Liver (tissue), 9 donors: ENCODE data around the gene UBE2L5. TPM values are rescaled to one million over a fixed set of nuclear protein-coding genes. Genes with fewer than 3 reads are reported as not detected.
"Not testable (repeated sequence)": the region's sequence is repeated elsewhere in the genome, so short reads cannot be mapped to it uniquely, and the experiment has no call there.

Source experiments
- DNase-seq: peaks from one replicate; pipeline ENCODE4 v3.0.0-alpha.2; 2017; ENCODE audit warnings: low spot score
- H3K27ac ChIP-seq, 2 donors: one replicate each; pipeline ENCODE4 v1.7.0; 2013; ENCODE audit warnings: inconsistent platforms in 2 of 2, low read length in 2 of 2, control low read depth in 1 of 2, low read depth in 1 of 2, mild to moderate bottlenecking in 1 of 2
- H3K27me3 ChIP-seq, 4 donors: one replicate each; pipeline versions ENCODE4 v1.6.1 to v1.7.0; 2013; ENCODE audit warnings: low read length in 3 of 4, inconsistent platforms in 1 of 4, mild to moderate bottlenecking in 1 of 4, moderate library complexity in 1 of 4; ENCODE audit not compliant: control insufficient read depth in 4 of 4, insufficient read depth in 4 of 4
- H3K36me3 ChIP-seq, 4 donors: one replicate each; pipeline versions ENCODE4 v1.6.1 to v1.7.0; 2013; ENCODE audit warnings: low read length in 3 of 4, mild to moderate bottlenecking in 3 of 4, low read depth in 1 of 4, moderate library complexity in 1 of 4; ENCODE audit not compliant: control insufficient read depth in 4 of 4, insufficient read depth in 3 of 4
- H3K4me1 ChIP-seq, 4 donors: one replicate each; pipeline versions ENCODE4 v1.6.1 to v1.7.0; 2013; ENCODE audit warnings: low read length in 3 of 4, mild to moderate bottlenecking in 3 of 4, moderate library complexity in 1 of 4; ENCODE audit not compliant: control insufficient read depth in 4 of 4, insufficient read depth in 4 of 4
- H3K4me3 ChIP-seq, 3 donors: one replicate each; pipeline versions ENCODE4 v1.6.1 to v1.7.0; 2013; ENCODE audit warnings: low read length in 3 of 3, control low read depth in 1 of 3, low read depth in 1 of 3, mild to moderate bottlenecking in 1 of 3
- H3K9ac ChIP-seq, 2 donors: one replicate each; pipeline ENCODE4 v1.7.0; 2013; ENCODE audit warnings: low read length in 2 of 2, mild to moderate bottlenecking in 2 of 2, moderate library complexity in 2 of 2, control low read depth in 1 of 2, low read depth in 1 of 2
- H3K9me3 ChIP-seq, 4 donors: one replicate each; pipeline versions ENCODE4 v1.6.1 to v1.7.0; 2013; ENCODE audit warnings: low read length in 3 of 4; ENCODE audit not compliant: control insufficient read depth in 4 of 4
- ATF3 ChIP-seq: IDR thresholded peaks from 2 replicates; pipeline ENCODE4 v1.6.1; 2016; ENCODE audit warnings: antibody characterized with exemption
- CTCF ChIP-seq: fragments of 150-350 bp; IDR thresholded peaks from 2 replicates; pipeline ENCODE4 v1.5.1; 2017; ENCODE audit warnings: improper control_type of control experiment, low read depth, low read length; ENCODE audit not compliant: missing input control
- FOXA1 ChIP-seq: IDR thresholded peaks from 2 replicates; pipeline ENCODE4 v1.6.1; 2016; ENCODE audit warnings: antibody characterized with exemption
- GABPA ChIP-seq, 2 donors: IDR thresholded peaks in 1 of 2; conservative IDR thresholded peaks in 1 of 2; 2 replicates each; pipeline ENCODE4 v1.6.1; 2016; ENCODE audit warnings: antibody characterized with exemption in 2 of 2, mild to moderate bottlenecking in 1 of 2, moderate library complexity in 1 of 2
- HNF4G ChIP-seq: IDR thresholded peaks from 2 replicates; pipeline ENCODE4 v1.6.1; 2016; ENCODE audit warnings: antibody characterized with exemption
- RAD21 ChIP-seq, 2 donors: IDR thresholded peaks; 2 replicates each; pipeline ENCODE4 v1.6.1; 2016; ENCODE audit warnings: antibody characterized with exemption in 2 of 2, mild to moderate bottlenecking in 2 of 2
- REST ChIP-seq: IDR thresholded peaks from 2 replicates; pipeline ENCODE4 v1.6.1; 2016; ENCODE audit warnings: antibody characterized with exemption, mild to moderate bottlenecking
- RXRA ChIP-seq, 2 donors: IDR thresholded peaks; 2 replicates each; pipeline ENCODE4 v1.6.1; 2017 to 2018; ENCODE audit warnings: antibody characterized with exemption in 2 of 2, mild to moderate bottlenecking in 1 of 2
- TAF1 ChIP-seq: conservative IDR thresholded peaks from 2 replicates; pipeline ENCODE4 v1.6.1; 2016; ENCODE audit warnings: antibody characterized with exemption, mild to moderate bottlenecking
- ZBTB33 ChIP-seq: IDR thresholded peaks from 2 replicates; pipeline ENCODE4 v1.6.1; 2016; ENCODE audit warnings: antibody characterized with exemption
- WGBS: extraction: QIAGEN DNeasy Blood & Tissue Kit; methylation state at CpG from one replicate; pipeline ENCODE4 v1.1.7; 2013; 5-methylcytosine and 5-hydroxymethylcytosine counted together
- polyA plus RNA-seq, 2 donors: library from polyadenylated mRNA; stranded (reverse) in 1 of 2; unstranded in 1 of 2; fragments of 200-250 nt in 1 of 2; fragments of >200 nt in 1 of 2; fragmentation: Nextera tagmentation in 1 of 2; extraction: Ambion mirVana in 1 of 2; gene quantifications; one replicate each; pipeline versions ENCODE4 v1.2.1 to v1.2.3, GENCODE V29; 2013 to 2015
- total RNA-seq, 2 donors: library from RNA; depleted of rRNA; stranded (reverse); fragments of >200 nt; gene quantifications; one replicate each; pipeline ENCODE4 v1.2.3, GENCODE V29; 2014
- donor health status: healthy.
- donor health status: healthy.
- donor health status: healthy.
- donor health status: healthy.
- donor health status: healthy.

Gene UBE2L5
- total and polyA plus RNA-seq, 4 donors: 0.10 TPM; not detected in 3

- H3K4me1 ChIP-seq: peaks cover 1 to 13% (median 8%) of the 10 kb centered on the region in 4 donors
- no peak for DNase-seq
- no peak overlapping the region for H3K4me3 ChIP-seq
- H3K27me3 ChIP-seq: no peaks in the 10 kb centered on the region
- TF ChIP-seq REST (no peak), FOXA1 (no peak), CTCF (no peak), ATF3 (no peak), GABPA (IDR thresholded peaks at IDR 0.05 in 1 of 2, conservative IDR thresholded peaks at IDR 0.05 in 1 of 2) (no peak), RXRA (IDR thresholded peaks at IDR 0.05) (no peak), RAD21 (IDR thresholded peaks at IDR 0.05) (no peak), HNF4G (no peak), TAF1 (no peak), ZBTB33 (no peak)
- no peaks in the 10 kb centered on the region for H3K9me3 ChIP-seq
- no peak overlapping the region for H3K27ac ChIP-seq
- H3K9ac ChIP-seq: no peak overlapping the region
- H3K36me3 ChIP-seq: peaks cover 0 to 6% (median 3%) of the 10 kb centered on the region in 4 donors
- 67% methylated on average over 3 of the region's 3 CpGs for WGBS
These were observed 35.1 kb downstream of the UBE2L5 start for GRCh38 chr13:30457306-30457891.

DNA sequence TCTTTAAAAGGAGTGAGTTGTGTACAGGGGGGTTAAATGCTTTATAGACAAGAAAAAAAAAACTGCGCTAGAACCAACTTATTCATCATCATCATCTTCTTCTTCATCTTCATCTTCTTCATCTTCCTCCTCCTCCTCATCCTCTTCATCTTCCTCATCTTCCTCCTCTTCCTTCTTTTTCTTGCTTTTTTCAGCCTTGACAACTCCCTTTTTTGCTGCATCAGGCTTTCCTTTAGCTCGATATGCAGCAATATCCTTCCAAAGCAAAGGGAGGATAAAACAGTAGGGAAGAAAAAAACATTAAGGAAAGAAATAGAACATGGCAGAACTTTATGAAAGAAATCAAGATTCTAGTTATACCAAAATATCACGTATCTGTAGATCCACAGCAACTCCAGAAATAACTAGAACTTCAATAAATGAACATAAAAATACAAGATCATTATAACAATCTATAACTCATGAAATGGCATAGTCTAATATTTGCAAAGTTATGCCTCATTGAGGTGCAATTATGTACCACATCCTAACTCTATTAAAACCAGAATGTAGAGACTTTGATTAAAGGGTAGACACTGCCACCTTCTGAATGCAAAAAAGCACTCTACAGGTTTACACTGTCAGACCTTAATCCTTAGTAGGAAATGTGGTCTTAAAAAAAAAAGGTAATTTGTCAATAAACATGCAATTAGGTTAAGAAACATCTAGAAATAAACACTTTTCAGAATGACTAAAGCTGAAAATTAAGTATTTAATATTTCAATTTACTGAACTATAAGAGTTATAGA lies 39.2 kb downstream of the UBE2L5 start:
- H3K36me3 ChIP-seq, H3K27me3 ChIP-seq, H3K27ac ChIP-seq, DNase-seq, H3K4me3 ChIP-seq, H3K9me3 ChIP-seq: not testable (repeated sequence)
- 87% methylated on average over 3 of the region's 3 CpGs for WGBS
- Histone ChIP-seq H3K4me1 (peaks cover 4 to 33% (median 22%) of the 10 kb centered on the region in 4 donors), H3K9ac (peak overlapping the region in 1 of 2 donors; percentile 76)
- TF ChIP-seq CTCF: peak; percentile 44
- peak; percentile 79 to 81 for TF ChIP-seq RAD21 (IDR thresholded peaks at IDR 0.05)
